B cell (primary cell): ENCODE measurements around the gene NCOR1.

ENCODE experiments used
- EZH2 ChIP-seq: IDR thresholded peaks from 2 replicates; pipeline ENCODE4 v1.6.1; 2012; ENCODE audit warnings: borderline replicate concordance, low read depth, mild to moderate bottlenecking, moderate library complexity, low read length; ENCODE audit not compliant: insufficient read depth, poor library complexity, severe bottlenecking
- TF ChIP-seq, protein P1 (sequence below): fragments of 200-600 bp; IDR thresholded peaks from one replicate; pipeline ENCODE4 v1.8.0; 2022; ENCODE audit warnings: antibody characterized with exemption, mild to moderate bottlenecking

DNA sequence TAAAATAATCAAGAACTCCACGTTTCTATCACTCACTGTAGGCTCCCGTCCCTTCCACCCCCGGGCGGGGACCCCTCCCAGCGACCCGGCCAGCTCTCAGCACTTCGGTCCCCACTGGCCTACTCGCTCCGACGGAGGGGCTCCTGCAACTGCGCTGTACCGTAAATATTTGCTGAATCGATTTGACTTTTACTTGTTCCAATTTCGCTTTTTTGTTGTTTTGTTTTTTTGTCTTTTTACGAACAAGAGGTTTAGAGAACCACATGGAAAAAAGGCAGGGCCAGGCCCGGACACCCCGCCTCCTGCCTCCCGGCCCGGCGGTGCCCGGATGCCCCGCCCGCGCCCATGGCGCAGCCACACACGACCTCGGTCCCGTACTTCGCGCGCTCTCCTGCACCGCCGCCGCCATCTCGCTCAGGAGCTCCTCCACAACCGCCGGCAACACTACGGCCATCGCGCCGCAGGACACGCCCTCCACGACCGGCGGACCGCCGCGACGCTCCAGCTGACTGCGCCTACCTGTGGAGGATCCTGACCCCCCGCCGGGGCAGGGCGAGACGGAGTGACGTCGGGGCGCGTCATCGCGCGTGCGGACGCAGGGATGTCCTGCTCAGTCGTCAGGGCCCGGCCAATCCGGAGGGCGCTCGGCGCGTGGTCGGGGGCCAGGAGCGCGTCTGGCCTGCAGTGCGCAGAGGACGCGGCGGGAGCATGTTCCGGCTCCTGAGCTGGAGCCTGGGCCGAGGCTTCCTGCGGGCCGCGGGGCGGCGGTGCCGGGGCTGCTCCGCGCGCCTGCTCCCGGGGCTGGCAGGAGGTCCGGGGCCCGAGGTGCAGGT lies 216.0 kb downstream of the NCOR1 start, which contains the start of the genes TTC19 and ZSWIM7:
- TF ChIP-seq, protein P1, sequence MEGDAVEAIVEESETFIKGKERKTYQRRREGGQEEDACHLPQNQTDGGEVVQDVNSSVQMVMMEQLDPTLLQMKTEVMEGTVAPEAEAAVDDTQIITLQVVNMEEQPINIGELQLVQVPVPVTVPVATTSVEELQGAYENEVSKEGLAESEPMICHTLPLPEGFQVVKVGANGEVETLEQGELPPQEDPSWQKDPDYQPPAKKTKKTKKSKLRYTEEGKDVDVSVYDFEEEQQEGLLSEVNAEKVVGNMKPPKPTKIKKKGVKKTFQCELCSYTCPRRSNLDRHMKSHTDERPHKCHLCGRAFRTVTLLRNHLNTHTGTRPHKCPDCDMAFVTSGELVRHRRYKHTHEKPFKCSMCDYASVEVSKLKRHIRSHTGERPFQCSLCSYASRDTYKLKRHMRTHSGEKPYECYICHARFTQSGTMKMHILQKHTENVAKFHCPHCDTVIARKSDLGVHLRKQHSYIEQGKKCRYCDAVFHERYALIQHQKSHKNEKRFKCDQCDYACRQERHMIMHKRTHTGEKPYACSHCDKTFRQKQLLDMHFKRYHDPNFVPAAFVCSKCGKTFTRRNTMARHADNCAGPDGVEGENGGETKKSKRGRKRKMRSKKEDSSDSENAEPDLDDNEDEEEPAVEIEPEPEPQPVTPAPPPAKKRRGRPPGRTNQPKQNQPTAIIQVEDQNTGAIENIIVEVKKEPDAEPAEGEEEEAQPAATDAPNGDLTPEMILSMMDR: no peak
- TF ChIP-seq EZH2: no peak
